GM19455 (cell line): ENCODE measurements around the gene OR10G4.
"Not testable (repeated sequence)": the region's sequence is repeated elsewhere in the genome, so short reads cannot be mapped to it uniquely, and the experiment has no call there.

Experiments used
- ATAC-seq: cut with Tn5 transposase; IDR thresholded peaks from one replicate; pipeline ENCODE4 v1.9.1; 2021; ENCODE audit not compliant: unreplicated experiment

The OR10G4 gene

GRCh38 chr11:124012697-124013096 is at the start of gene OR10G4:
OR10G4 (plus strand) TSS chr11:124012997; CDS start chr11:124015575, 2,578 bp downstream.
- no peak for ATAC-seq

GRCh38 chr11:123973816-123974215 is 39.0 kb upstream of the OR10G4 start:
- ATAC-seq: no peak

GRCh38 chr11:123976770-123977560 is 35.8 kb upstream of the OR10G4 start:
- ATAC-seq: no peak

- no peak for ATAC-seq
Observed at GRCh38 chr11:123977731-123978347, 35.0 kb upstream of the OR10G4 start, which contains the start of gene OR10S1. OR10S1 (minus strand) TSS chr11:123977781; CDS start chr11:123977664, 117 bp downstream.

GRCh38 chr11:123979311-123979710 is 33.5 kb upstream of the OR10G4 start:
- ATAC-seq: no peak

- no peak for ATAC-seq
Observed at GRCh38 chr11:123995119-123995518, 17.7 kb upstream of the OR10G4 start, which contains the start of gene OR10G6. OR10G6 (minus strand) TSS chr11:123995161; CDS start chr11:123995161, 0 bp downstream.

- ATAC-seq: not testable (repeated sequence)
Observed at GRCh38 chr11:124015837-124016236, 3.0 kb downstream of the OR10G4 start.

- no peak for ATAC-seq
Observed at GRCh38 chr11:124026498-124026897, 13.7 kb downstream of the OR10G4 start, which contains the start of gene OR10G8. OR10G8 (plus strand) TSS chr11:124026798; CDS start chr11:124029623, 2,825 bp downstream.

GRCh38 chr11:124036666-124037065 is 23.9 kb downstream of the OR10G4 start:
- no peak for ATAC-seq

- no peak for ATAC-seq
Observed at GRCh38 chr11:124039557-124039956, 26.8 kb downstream of the OR10G4 start.

GRCh38 chr11:124041254-124041653 is 28.5 kb downstream of the OR10G4 start, which contains the start of gene OR10G7:
OR10G7 (minus strand) TSS chr11:124041325; CDS start chr11:124039001, 2,324 bp downstream.
- no peak for ATAC-seq

- ATAC-seq: no peak
Observed at GRCh38 chr11:124043420-124043819, 30.6 kb downstream of the OR10G4 start.

- ATAC-seq: no peak
Observed at GRCh38 chr11:124050748-124051147, 38.0 kb downstream of the OR10G4 start.

GRCh38 chr11:124052966-124053365 is 40.2 kb downstream of the OR10G4 start:
- ATAC-seq: no peak
